Aorta (tissue), 5 donors: ENCODE measurements around the gene ZBTB11. TPM values are rescaled to one million over a fixed set of nuclear protein-coding genes. Genes with fewer than 3 reads are reported as not detected.

ENCODE experiments used
- ATAC-seq: fragments of 200-7000 bp; cut with Tn5 transposase; one replicate; pipeline ENCODE4 v1.9.1; 2022; ENCODE audit warnings: moderate library complexity; ENCODE audit not compliant: low FRiP score
- DNase-seq, 2 donors: peaks; one replicate each; pipeline ENCODE4 v3.0.0-alpha.2; 2020
- H3K27ac ChIP-seq, 2 donors: one replicate each; pipeline ENCODE4 v1.5.1; 2013; ENCODE audit warnings: low read length in 2 of 2, mild to moderate bottlenecking in 2 of 2, moderate library complexity in 2 of 2, control low read depth in 1 of 2, inconsistent platforms in 1 of 2, low read depth in 1 of 2
- H3K27me3 ChIP-seq, 2 donors: one replicate each; pipeline ENCODE4 v1.6.1; 2013; ENCODE audit warnings: control low read depth in 1 of 2, low read length in 1 of 2, mild to moderate bottlenecking in 1 of 2, moderate library complexity in 1 of 2; ENCODE audit not compliant: insufficient read depth in 2 of 2, control insufficient read depth in 1 of 2
- H3K36me3 ChIP-seq, 2 donors: one replicate each; pipeline ENCODE4 v1.6.1; 2013; ENCODE audit warnings: control low read depth in 1 of 2, low read length in 1 of 2, mild to moderate bottlenecking in 1 of 2; ENCODE audit not compliant: insufficient read depth in 2 of 2, control insufficient read depth in 1 of 2
- H3K4me1 ChIP-seq, 2 donors: one replicate each; pipeline ENCODE4 v1.6.1; 2013; ENCODE audit warnings: low read length in 2 of 2, control low read depth in 1 of 2, mild to moderate bottlenecking in 1 of 2, moderate library complexity in 1 of 2; ENCODE audit not compliant: insufficient read depth in 2 of 2, control insufficient read depth in 1 of 2
- H3K4me3 ChIP-seq, 2 donors: one replicate each; pipeline ENCODE4 v1.5.1; 2013; ENCODE audit warnings: low read length in 2 of 2, control low read depth in 1 of 2, mild to moderate bottlenecking in 1 of 2
- H3K9me3 ChIP-seq: one replicate; pipeline ENCODE4 v1.6.1; 2013; ENCODE audit warnings: mild to moderate bottlenecking, low read length; ENCODE audit not compliant: control insufficient read depth
- WGBS, 2 donors: extraction: QIAGEN DNeasy Blood & Tissue Kit; methylation state at CpG; one replicate each; pipeline ENCODE4 v1.1.7; 2013; 5-methylcytosine and 5-hydroxymethylcytosine counted together
- intact Hi-C, 2 donors: fragments of 100-400 bp; cut with DNase I; formaldehyde crosslinking; loops; one replicate each; pipeline versions ENCODE4 v1.14.2 to v1.15.0; 2022
- polyA plus RNA-seq, 2 donors: library from polyadenylated mRNA; stranded (reverse); fragments of 200-250 nt; gene quantifications; one replicate each; pipeline ENCODE4 v1.2.3, GENCODE V29; 2013
- total RNA-seq, 2 donors: library from RNA; stranded (reverse); fragmentation: NEBNext Ultra II Directional; extraction: Animal tissue kit (Norgen Biotek cat#: 25700); gene quantifications; one replicate each; pipeline ENCODE4 v1.2.1, GENCODE V29; 2021
- donor health status: healthy with polysubstance abuse.
- donor health status: Bipolar disorder and iron deficiency.
- donor health status: DM: no; HTN: no; CAD: no.
- donor health status: DM: no; HTN: no; CAD: no.
- donor health status: DM: yes; HTN: yes; CAD: no.

Gene ZBTB11
- total and polyA plus RNA-seq, 4 donors: 3.3 to 18.5 (median 10.5) TPM

DNA sequence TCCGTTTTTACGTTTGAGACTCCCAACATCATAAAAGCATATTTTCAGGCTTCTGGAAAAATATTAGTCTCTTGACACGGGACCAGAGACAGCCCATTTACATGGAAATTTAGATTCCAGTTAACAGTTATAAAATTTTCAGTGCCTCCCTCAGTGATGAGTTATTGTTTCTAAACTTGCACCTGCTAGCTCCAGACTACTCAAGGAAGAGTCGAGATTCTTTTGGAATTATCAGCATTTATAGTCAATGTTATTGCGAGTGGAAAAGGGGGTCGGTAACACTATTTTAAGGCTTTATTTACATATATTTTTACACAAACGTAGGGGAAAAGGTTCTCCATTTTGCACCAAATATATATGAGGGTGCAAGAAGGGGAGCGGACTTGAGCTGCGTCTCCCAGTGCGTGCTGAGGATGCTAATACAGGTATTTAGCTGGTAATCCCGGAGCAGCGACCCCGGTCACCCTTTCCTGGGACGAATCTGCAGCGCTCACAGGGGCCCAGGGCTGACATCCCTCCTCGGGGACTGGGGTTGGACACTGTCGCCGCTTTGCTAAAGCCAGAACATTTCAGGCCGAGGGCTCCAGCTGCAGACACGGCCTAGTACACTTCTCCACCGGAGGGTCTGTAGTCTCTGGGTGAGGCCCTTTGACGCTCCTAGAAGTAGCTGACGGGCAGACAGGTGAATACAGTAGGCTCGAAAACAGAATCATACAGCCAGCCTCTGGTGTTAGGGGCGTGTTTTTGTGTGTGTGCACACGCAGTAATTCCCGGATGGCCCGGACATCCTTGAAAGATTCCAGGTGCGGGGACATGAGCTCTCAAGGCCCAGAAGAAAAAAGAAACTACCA lies 729 bp upstream of the ZBTB11 start:
- DNase-seq: peak in 1 of 2 donors; percentile 55

DNA sequence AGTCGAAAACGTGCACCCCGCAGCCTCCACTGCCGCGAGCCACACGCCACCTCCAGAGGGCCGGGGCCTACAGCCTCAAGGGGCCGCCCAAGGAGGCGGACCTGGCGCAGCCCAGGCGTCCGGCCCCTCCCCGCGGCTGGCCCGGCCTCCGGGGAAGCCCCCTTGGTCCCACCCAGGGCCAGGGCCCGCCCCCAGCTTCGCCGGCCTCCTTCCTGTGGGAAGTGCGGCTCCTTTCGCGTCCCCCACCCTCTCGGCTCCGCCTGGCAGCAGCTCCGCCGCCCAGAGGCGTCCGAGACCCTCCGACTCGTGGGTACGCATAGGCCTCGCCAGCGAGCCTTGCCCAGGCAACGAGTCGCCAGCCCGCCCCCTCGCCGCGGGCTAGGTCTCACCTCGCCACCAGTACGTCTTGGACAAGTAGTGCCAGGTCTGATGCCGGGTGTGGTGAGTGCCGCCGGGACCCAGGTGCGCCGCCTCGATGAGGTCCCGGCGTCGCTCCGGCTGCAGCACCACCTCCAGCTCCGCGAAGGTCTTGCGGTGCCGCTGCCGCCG lies 642 bp downstream of the ZBTB11 start:
- ATAC-seq: peak; percentile 98
- intact Hi-C loops: loop anchor here (1.0 to 10.0 kb wide), 3 partner anchors 10 to 101 kb away; partner anchors contain the start of genes PCNP (in 2 of the 2) and RPL24 (in 1 of the 2)
- no peaks in the 10 kb centered on the region for H3K9me3 ChIP-seq
- DNase-seq: peak; percentile 98
- H3K4me1 ChIP-seq: no peaks in the 10 kb centered on the region
- peaks cover 0 to 3% of the 10 kb centered on the region in 2 donors for H3K36me3 ChIP-seq
- 0 to 1% methylated on average over 53 to 57 of the region's 57 CpGs for WGBS, 2 donors
- no peaks in the 10 kb centered on the region for H3K27me3 ChIP-seq
- H3K27ac ChIP-seq: peak overlapping the region; percentile 2 to 82
- peak overlapping the region; percentile 42 to 74 for H3K4me3 ChIP-seq

More for the DNA sequence above, 729 bp upstream of the ZBTB11 start:
- intact Hi-C loops: loop anchor here (2.0 to 10.0 kb wide), 2 partner anchors 103 kb away; partner anchors contain the start of gene PCNP (in 2 of the 2)
- 49 to 53% methylated on average over 29 of the region's 29 CpGs for WGBS, 2 donors
- Histone ChIP-seq H3K9me3 (no peaks in the 10 kb centered on the region), H3K4me3 (peak overlapping the region in 1 of 2 donors; percentile 15), H3K36me3 (peaks cover 0 to 3% of the 10 kb centered on the region in 2 donors), H3K27ac (no peak overlapping the region), H3K27me3 (no peaks in the 10 kb centered on the region), H3K4me1 (no peaks in the 10 kb centered on the region)
- ATAC-seq: no peak

DNA sequence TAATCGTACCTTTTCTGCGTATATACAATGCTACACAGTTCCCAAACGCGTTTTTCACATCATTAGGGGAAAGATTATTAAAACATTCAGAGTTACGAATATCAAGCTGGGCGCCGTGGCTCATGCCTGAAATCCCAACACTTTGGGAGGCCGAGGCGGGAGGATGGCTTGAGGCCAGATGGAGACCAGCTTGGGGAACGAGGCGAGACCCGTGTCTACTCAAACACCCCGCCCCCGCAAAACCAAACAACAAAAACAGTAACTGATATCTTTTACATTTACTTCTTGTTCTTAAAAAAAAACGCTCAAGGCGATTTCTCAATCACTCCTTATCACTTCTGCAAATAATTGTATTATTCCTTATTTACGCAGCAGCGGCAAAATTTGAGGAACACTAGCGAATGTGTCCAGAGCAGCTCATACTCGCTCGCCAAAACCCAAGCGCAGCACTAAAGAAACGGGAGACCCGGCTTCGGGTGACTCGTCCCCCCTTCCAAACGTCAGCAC lies 1.2 kb downstream of the ZBTB11 start:
- ATAC-seq: no peak
- H3K36me3 ChIP-seq: peaks cover 0 to 3% of the 10 kb centered on the region in 2 donors
- no peaks in the 10 kb centered on the region for H3K4me1 ChIP-seq
- no peak overlapping the region for H3K27ac ChIP-seq
- intact Hi-C loops: loop anchor here (1.0 to 10.0 kb wide), 3 partner anchors 11 to 101 kb away; partner anchors contain the start of genes PCNP (in 2 of the 2) and RPL24 (in 1 of the 2)
- no peaks in the 10 kb centered on the region for H3K9me3 ChIP-seq
- 5 to 6% methylated on average over 27 of the region's 27 CpGs for WGBS, 2 donors
- no peaks in the 10 kb centered on the region for H3K27me3 ChIP-seq
- peak; percentile 61 to 82 for DNase-seq
- H3K4me3 ChIP-seq: peak overlapping the region; percentile 23 to 74

DNA sequence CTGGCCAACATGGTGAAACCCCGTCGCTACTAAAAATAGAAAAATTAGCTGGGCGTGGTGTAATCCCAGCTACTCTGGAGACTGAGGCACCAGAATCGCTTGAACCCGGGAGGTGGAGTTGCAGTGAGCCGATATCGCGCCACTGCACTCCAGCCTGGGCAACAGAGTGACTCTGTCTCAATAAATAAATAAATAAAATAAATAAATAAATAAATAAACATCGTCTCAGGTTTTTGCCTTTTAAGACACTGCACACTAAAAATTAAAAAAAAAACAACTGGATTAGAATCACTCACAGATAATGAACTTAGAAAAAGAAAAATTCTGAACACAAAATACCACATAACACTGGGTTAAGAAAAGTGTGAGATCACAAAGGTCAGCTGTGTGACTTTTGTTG lies 2.4 kb downstream of the ZBTB11 start:
- Histone ChIP-seq H3K4me1 (no peaks in the 10 kb centered on the region), H3K4me3 (no peak overlapping the region), H3K9me3 (no peaks in the 10 kb centered on the region), H3K36me3 (no peaks in the 10 kb centered on the region), H3K27me3 (no peaks in the 10 kb centered on the region), H3K27ac (no peak overlapping the region)
- intact Hi-C loops: loop anchor here in 1 of 2 donors (10.0 kb wide), 1 partner anchor 100 kb away; the partner anchor contains the start of gene PCNP
- ATAC-seq (no peak), DNase-seq (no peak)
- 88 to 89% methylated on average over 9 of the region's 9 CpGs for WGBS, 2 donors

DNA sequence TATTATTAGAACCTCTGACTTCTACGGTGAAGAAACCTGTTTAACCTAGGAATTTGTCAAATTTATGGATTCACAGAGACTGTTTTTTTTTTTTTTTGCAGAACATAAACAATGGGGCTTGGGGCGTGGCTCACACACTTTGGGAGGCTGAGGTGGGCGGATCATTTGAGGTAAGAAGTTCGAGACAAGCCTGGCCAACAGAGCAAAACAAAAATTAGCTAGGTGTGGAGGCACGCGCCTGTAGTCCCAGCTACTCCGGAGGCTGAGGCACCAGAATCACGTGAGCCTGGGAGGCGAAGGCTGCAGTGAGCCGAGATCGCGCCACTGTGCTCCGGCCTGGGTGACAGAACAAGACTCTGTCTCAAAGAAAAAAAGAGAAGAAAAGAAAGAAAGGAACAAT lies 3.0 kb downstream of the ZBTB11 start:
- H3K4me1 ChIP-seq: no peaks in the 10 kb centered on the region
- intact Hi-C loops: loop anchor here in 1 of 2 donors (10.0 kb wide), 1 partner anchor 99 kb away; the partner anchor contains the start of gene PCNP
- no peaks in the 10 kb centered on the region for H3K9me3 ChIP-seq
- no peak overlapping the region for H3K4me3 ChIP-seq
- WGBS, 2 donors: 93 to 94% methylated on average over 13 of the region's 13 CpGs
- H3K36me3 ChIP-seq: no peaks in the 10 kb centered on the region
- ATAC-seq: no peak
- no peaks in the 10 kb centered on the region for H3K27me3 ChIP-seq
- H3K27ac ChIP-seq: no peak overlapping the region
- no peak for DNase-seq

DNA sequence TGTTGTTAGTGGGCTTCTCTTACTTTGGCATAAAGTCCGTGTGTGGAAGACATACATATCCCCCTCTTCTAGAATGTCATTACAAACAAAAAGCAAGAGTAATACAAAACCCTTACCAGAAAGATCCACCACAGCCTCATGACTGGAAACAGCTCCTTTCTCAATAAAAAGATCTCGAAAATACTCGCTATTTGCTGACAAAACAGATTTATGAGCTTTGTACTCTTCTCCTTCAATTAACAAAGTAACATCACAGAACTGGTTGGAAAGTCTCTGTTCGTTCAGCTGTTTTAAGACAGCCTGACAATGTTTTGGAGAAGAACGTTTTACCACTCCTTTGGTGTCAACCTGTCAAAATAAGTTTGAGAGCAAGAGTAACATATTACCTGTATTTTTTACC lies 5.9 kb downstream of the ZBTB11 start:
- Histone ChIP-seq H3K36me3 (no peaks in the 10 kb centered on the region), H3K27me3 (no peaks in the 10 kb centered on the region), H3K9me3 (no peaks in the 10 kb centered on the region), H3K4me1 (no peaks in the 10 kb centered on the region), H3K4me3 (no peak overlapping the region), H3K27ac (no peak overlapping the region)
- no peak for ATAC-seq
- intact Hi-C loops: loop anchor here in 1 of 2 donors (10.0 kb wide), 1 partner anchor 96 kb away; the partner anchor contains the start of gene PCNP
- DNase-seq: no peak
- 87 to 89% methylated on average over 5 of the region's 5 CpGs for WGBS, 2 donors

DNA sequence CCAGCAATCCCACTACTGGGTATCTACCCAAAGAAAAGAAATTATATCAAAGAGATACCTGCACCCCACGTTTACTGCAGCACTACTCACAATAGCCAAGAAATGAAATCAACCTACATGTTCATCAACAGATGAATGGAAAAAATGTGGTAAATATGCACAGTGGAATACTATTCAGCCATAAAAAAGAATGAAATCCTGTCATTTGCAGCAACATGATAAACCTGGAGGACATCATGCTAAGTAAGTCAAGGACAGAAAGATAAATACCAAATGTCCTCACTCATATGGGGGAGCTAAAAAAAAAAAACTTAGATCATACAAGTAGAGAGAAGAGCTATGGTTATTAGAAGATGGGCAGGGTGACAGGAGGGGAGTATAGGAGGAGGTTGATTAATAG lies 9.1 kb downstream of the ZBTB11 start:
- Histone ChIP-seq H3K9me3 (no peaks in the 10 kb centered on the region), H3K27ac (no peak overlapping the region), H3K4me1 (no peaks in the 10 kb centered on the region), H3K27me3 (no peaks in the 10 kb centered on the region), H3K4me3 (no peak overlapping the region), H3K36me3 (peaks cover 2% of the 10 kb centered on the region in 2 donors)
- 91 to 95% methylated on average over 1 of the region's 1 CpG for WGBS, 2 donors
- DNase-seq (no peak), ATAC-seq (no peak)
- intact Hi-C loops: no loop called here

DNA sequence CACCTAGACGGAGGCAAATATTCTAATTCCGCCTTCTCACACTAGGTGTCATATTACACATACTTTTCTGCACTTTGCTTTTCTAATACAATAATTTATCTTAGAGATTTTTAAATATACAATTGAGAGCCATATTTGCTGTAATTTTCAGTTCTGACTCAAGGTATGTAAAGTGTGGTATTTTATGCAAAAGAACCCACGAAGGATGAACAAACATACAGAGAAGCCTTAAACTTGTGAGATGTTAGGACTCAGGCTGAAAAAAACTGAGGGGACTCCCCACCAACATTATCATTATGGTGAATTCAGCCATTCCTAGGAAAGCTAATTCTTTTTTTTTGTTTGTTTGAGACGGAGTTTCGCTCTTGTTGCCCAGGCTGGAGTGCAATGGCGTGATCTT lies 9.6 kb downstream of the ZBTB11 start:
- intact Hi-C loops: no loop called here
- DNase-seq: no peak
- no peak overlapping the region for H3K27ac ChIP-seq
- no peaks in the 10 kb centered on the region for H3K4me1 ChIP-seq
- 93 to 94% methylated on average over 6 of the region's 6 CpGs for WGBS, 2 donors
- peaks cover 2% of the 10 kb centered on the region in 2 donors for H3K36me3 ChIP-seq
- H3K4me3 ChIP-seq: no peak overlapping the region
- H3K9me3 ChIP-seq: no peaks in the 10 kb centered on the region
- no peaks in the 10 kb centered on the region for H3K27me3 ChIP-seq
- no peak for ATAC-seq
